Embryonic facial prominence (tissue), 1 donor: Measurements from ENCODE around the gene ESRRB.

ENCODE experiments used
- DNase-seq: peaks from one replicate; pipeline ENCODE4 v3.0.0-alpha.2; 2016; ENCODE audit errors: extremely low spot score

The ESRRB gene

GRCh38 chr14:76541594-76542219, 165.8 kb downstream of the ESRRB start:
- DNase-seq, result no peak

GRCh38 chr14:76546426-76547221, 170.7 kb downstream of the ESRRB start:
- DNase-seq, result no peak

DNA sequence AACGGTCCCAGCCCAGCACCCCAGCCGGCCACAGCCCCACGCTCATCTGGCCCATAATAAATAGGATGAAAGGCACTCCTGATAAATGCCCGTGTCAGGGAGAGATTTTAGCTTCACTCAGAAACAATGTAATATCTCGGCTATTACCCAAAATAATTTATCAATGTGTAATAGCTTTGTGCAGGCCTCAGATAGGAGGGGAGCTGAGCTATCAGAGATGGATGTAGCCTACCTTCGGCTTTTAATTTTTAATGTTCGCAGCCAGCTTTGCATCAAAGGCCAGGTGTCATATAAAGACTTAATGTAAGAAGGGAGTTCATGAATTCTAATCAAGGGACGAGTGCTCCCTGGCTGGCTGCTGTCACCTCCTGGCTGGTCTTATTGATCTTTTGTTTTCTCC, 171.9 kb downstream of the ESRRB start:
- no peak for DNase-seq

GRCh38 chr14:76550534-76550933, 174.6 kb downstream of the ESRRB start:
- DNase-seq, result no peak

- DNase-seq, result no peak
Measured at GRCh38 chr14:76551116-76551515, 175.2 kb downstream of the ESRRB start.
